NCI-H1694 (cell line): ENCODE results near the gene TFB1M.
A peak's percentile ranks its signal among the peaks of the same experiment; 100 is the strongest.
"Not testable (repeated sequence)": the region's sequence is repeated elsewhere in the genome, so short reads cannot be mapped to it uniquely, and the experiment has no call there.

ENCODE experiments used
- DNase-seq: peaks from one replicate; lab custom pipeline; 2025; lab: John Stamatoyannopoulos, UW

Gene TFB1M

GRCh38 chr6:155314092-155314772, at the start of gene TFB1M:
Gene TFB1M, minus strand, starts transcription at chr6:155314484. Its CDS starts 56 bp downstream, at chr6:155314428.
- peak; percentile 94 for DNase-seq

- DNase-seq: not testable (repeated sequence)
Observed at GRCh38 chr6:155364021-155364420, 49.7 kb upstream of the TFB1M start.

DNA sequence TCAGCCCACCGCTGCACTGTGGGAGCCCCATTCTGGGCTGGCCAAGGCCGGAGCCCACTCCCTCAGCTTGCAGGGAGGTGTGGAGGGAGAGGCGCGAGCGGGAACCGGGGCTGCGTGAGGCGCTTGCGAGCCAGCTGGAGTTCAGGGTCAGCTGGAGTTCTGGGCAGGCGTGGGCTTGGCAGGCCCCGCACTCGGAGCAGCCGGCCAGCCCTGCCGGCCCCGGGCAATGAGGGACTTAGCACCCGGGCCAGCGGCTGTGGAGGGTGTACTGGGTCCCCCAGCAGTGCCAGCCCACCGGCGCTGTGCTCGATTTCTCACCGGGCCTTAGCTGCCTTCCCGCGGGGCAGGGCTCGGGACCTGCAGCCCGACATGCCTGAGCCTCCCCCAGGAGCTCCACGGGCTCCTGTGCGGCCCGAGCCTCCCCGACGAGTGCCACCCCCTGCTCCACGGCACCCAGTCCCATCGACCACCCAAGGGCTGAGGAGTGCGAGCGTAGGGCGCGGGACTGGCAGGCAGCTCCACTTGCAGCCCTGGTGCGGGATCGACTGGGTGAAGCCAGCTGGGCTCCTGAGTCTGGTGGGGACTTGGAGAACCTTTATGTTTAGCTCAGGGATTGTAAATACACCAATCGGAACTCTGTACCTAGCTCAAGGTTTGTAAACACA, 48.8 kb upstream of the TFB1M start:
- not testable (repeated sequence) for DNase-seq

GRCh38 chr6:155354167-155354566, 39.9 kb upstream of the TFB1M start:
- DNase-seq: no peak

GRCh38 chr6:155352811-155353210, 38.5 kb upstream of the TFB1M start:
- no peak for DNase-seq

GRCh38 chr6:155352130-155352420, 37.8 kb upstream of the TFB1M start:
- DNase-seq: no peak

GRCh38 chr6:155351273-155352129, 37.2 kb upstream of the TFB1M start:
- DNase-seq: no peak

GRCh38 chr6:155349956-155350355, 35.7 kb upstream of the TFB1M start:
- DNase-seq: no peak

- no peak for DNase-seq
Observed at GRCh38 chr6:155349129-155349528, 34.8 kb upstream of the TFB1M start.

- no peak for DNase-seq
Observed at GRCh38 chr6:155347800-155348199, 33.5 kb upstream of the TFB1M start.

- no peak for DNase-seq
Observed at GRCh38 chr6:155346957-155347356, 32.7 kb upstream of the TFB1M start.

- DNase-seq: no peak
Observed at GRCh38 chr6:155344341-155345006, 30.2 kb upstream of the TFB1M start.

DNA sequence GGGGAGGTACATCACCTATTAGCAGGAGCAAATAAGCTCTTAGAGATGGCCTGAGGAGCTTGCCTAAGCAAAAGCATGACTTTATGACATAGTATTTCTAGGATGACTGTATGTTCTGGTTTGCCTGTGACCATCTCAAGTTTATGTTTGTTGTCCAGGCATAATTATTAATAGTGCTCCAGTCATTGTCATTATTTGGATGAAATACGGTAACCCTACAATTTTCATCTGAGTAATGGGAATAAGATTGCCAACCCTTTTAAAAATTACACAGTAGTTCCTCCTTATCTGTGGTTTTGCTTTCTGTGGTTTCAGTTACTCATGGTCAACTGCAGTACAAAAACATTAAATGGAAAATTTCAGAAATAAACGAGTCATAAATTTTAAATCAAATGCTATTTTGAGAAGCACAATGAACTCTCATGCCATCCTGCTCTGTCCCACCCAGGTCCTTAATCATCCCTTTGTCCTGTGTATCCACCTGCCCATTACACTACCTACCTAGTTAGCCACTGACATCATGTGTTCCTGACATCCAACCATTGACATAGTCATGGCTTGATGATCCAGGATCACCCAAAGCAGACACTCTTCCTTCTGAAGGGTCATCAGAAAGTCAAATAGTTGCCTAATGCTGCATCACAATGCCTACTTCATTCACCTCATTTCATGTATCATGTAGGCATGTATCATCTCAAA, 27.0 kb upstream of the TFB1M start:
- DNase-seq: no peak

- DNase-seq: no peak
Observed at GRCh38 chr6:155340464-155341129, 26.3 kb upstream of the TFB1M start.

GRCh38 chr6:155339929-155340328, 25.6 kb upstream of the TFB1M start:
- not testable (repeated sequence) for DNase-seq

DNA sequence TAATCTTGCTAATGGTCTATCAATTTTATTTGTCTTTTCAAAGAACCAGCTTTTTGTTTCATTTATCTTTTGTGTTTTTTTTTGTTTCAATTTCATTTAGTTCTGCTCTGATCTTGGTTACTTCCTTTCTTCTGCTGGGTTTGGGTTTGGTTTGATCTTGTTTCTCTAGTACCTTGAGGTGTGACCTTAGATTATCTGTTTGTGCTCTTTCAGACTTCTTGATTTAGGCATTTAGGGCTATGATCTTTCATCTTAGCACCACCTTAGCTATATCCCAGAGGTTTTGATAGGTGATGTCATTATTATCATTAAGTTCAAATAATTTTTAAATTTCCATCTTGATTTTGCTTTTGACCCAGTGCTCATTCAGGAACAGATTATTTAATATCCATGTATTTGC, 24.0 kb upstream of the TFB1M start:
- DNase-seq: not testable (repeated sequence)

DNA sequence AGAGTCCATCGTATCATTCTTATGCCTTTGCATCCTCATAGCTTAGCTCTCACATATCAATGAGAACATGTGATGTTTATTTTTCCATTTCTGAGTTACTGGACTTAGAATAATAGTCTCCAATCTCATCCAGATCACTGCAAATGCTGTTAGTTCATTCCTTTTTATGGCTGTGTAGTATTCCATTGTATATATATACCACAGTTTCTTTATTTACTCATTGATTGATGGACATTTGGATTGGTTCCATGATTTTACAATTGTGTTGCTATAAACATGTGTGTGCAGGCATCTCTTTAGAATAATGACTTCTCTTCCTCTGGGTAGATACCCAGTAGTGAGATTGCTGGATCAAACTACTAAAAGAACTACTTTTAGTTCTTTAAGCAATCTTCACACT, 21.0 kb upstream of the TFB1M start:
- no peak for DNase-seq

- DNase-seq: not testable (repeated sequence)
Observed at GRCh38 chr6:155334073-155334472, 19.8 kb upstream of the TFB1M start.

- DNase-seq: no peak
Observed at GRCh38 chr6:155333414-155333813, 19.1 kb upstream of the TFB1M start.

DNA sequence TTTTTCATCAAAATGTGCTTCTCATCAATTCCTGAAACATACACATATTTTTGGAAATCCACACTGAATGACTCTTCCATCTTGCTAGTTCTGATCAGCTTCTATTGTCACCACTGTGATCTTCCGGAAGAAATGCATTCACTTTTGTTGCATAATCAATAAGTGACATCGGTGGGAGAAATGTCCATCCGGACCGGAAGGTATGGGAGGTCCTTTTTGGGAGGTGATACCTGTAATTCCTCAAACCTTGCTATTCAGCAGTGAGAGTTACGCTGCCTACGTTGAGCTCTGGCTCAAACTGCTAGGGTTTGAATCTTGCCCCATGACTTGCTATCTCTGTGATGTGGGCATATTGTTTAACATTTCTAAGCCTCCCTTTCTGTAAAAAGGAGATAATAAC, 16.6 kb upstream of the TFB1M start:
- no peak for DNase-seq

DNA sequence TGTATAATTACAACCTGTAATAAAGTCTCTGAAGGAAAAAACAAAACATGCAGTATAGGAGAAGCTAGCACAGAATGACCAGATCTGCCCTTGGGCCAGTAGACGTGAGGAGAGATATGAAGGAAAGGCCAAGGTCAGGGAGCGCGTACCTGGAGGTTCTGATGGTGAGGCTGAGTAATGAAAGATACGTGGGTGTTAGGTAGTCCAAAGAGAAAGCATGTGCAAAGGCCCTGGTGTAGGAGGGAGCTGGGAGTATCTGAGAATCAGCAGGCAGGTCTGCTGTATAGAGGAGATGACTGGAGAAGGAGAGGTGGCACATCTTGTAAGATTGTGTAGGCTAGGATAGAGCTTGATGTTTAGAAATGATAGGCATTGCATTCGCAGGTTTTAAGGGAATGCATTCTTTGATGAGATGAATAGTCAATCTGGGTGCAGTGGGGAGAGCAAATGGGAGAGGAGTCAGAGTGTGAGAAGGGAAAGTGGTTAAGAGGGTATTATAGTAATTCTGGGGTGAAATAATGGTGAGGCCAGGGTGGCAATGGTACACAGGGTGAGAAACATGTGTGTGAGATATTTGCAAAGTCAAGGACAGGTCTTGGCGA, 15.9 kb upstream of the TFB1M start:
- no peak for DNase-seq
